Astrocyte (in vitro differentiated cells and primary cell): ENCODE measurements around the gene IL10RB. TPM values are rescaled to one million over a fixed set of nuclear protein-coding genes. Genes with fewer than 3 reads are reported as not detected.

Source experiments
- DNase-seq: peaks from one replicate; pipeline ENCODE4 v3.0.0-alpha.2; 2010; ENCODE audit warnings: low read depth
- FAIRE-seq: peaks from 2 replicates; lab custom pipeline; 2011; peaks lifted over from hg19 to GRCh38; lab: Jason Lieb, UNC
- H2AFZ ChIP-seq: 2 replicates; pipeline ENCODE4 v1.6.0; 2012; ENCODE audit warnings: low read depth, low read length, inconsistent platforms
- H3K27ac ChIP-seq: 2 replicates; pipeline ENCODE4 v1.5.1; 2011; ENCODE audit warnings: low read depth, low read length, inconsistent platforms
- H3K27me3 ChIP-seq: 2 replicates; pipeline ENCODE4 v1.6.0; 2011; ENCODE audit warnings: low read length, inconsistent platforms; ENCODE audit not compliant: insufficient read depth
- H3K36me3 ChIP-seq: 2 replicates; pipeline ENCODE4 v1.5.1; 2011; ENCODE audit warnings: low read length, inconsistent platforms; ENCODE audit not compliant: insufficient read depth
- H3K4me1 ChIP-seq: 2 replicates; pipeline ENCODE4 v1.5.1; 2011; ENCODE audit warnings: low read length, inconsistent platforms; ENCODE audit not compliant: insufficient read depth
- H3K4me2 ChIP-seq: 2 replicates; pipeline ENCODE4 v1.6.0; 2012; ENCODE audit warnings: low read length, inconsistent platforms
- H3K4me3 ChIP-seq: 2 replicates; pipeline ENCODE4 v1.5.1; 2011; ENCODE audit warnings: low read depth, mild to moderate bottlenecking, low read length, inconsistent platforms; ENCODE audit not compliant: insufficient read depth
- H3K79me2 ChIP-seq: 2 replicates; pipeline ENCODE4 v1.6.0; 2012; ENCODE audit warnings: mild to moderate bottlenecking, low read length, inconsistent platforms; ENCODE audit not compliant: insufficient read depth
- H3K9ac ChIP-seq: 2 replicates; pipeline ENCODE4 v1.6.0; 2012; ENCODE audit warnings: mild to moderate bottlenecking, low read length, inconsistent platforms
- H3K9me3 ChIP-seq: 2 replicates; pipeline ENCODE4 v1.5.1; 2012; ENCODE audit warnings: low read depth, mild to moderate bottlenecking, low read length, inconsistent platforms; ENCODE audit not compliant: insufficient read depth
- H4K20me1 ChIP-seq: 2 replicates; pipeline ENCODE4 v1.6.0; 2012; ENCODE audit warnings: low read length, inconsistent platforms; ENCODE audit not compliant: insufficient read depth
- H3K27ac Mint-ChIP-seq: one replicate; pipeline ENCODE4 v1.8.0; 2021; ENCODE audit warnings: mild to moderate bottlenecking, mixed read lengths; ENCODE audit not compliant: unreplicated experiment
- H3K27me3 Mint-ChIP-seq: one replicate; pipeline ENCODE4 v1.8.0; 2021; ENCODE audit warnings: low read depth, mixed read lengths; ENCODE audit not compliant: unreplicated experiment
- H3K36me3 Mint-ChIP-seq: one replicate; pipeline ENCODE4 v1.8.0; 2021; ENCODE audit warnings: low read depth, mixed read lengths; ENCODE audit not compliant: unreplicated experiment
- H3K4me1 Mint-ChIP-seq: one replicate; pipeline ENCODE4 v1.8.0; 2021; ENCODE audit warnings: low read depth, mixed read lengths; ENCODE audit not compliant: unreplicated experiment
- H3K4me3 Mint-ChIP-seq: one replicate; pipeline ENCODE4 v1.8.0; 2021; ENCODE audit warnings: mild to moderate bottlenecking, moderate library complexity, mixed read lengths; ENCODE audit not compliant: unreplicated experiment
- H3K9me3 Mint-ChIP-seq: one replicate; pipeline ENCODE4 v1.8.0; 2021; ENCODE audit warnings: mild to moderate bottlenecking, mixed read lengths; ENCODE audit not compliant: unreplicated experiment
- CTCF ChIP-seq: IDR thresholded peaks from 2 replicates; pipeline ENCODE4 v1.5.1; 2011; ENCODE audit warnings: low read depth, mild to moderate bottlenecking, inconsistent platforms, low read length, moderate library complexity; ENCODE audit not compliant: insufficient read depth
- EZH2 ChIP-seq: IDR thresholded peaks from 2 replicates; pipeline ENCODE4 v1.6.1; 2012; ENCODE audit warnings: mild to moderate bottlenecking, low read length, inconsistent platforms; ENCODE audit not compliant: insufficient read depth
- total RNA-seq: library from RNA; stranded (reverse); gene quantifications from 2 replicates; pipeline ENCODE4 v1.2.1, GENCODE V29; 2021

IL10RB gene
- total RNA-seq, 1 donor from 2014 or later: 14.0 TPM

GRCh38 chr21:33267250-33267649 lies 1.1 kb downstream of the IL10RB start:
- Histone ChIP-seq H2AFZ (peak overlapping the region; percentile 85), H3K9me3 (no peaks in the 10 kb centered on the region), H3K36me3 (peaks cover 10% of the 10 kb centered on the region), H3K27ac (no peak overlapping the region), H3K79me2 (peaks cover 5% of the 10 kb centered on the region), H3K9ac (peak overlapping the region; percentile 87), H4K20me1 (peaks cover 11% of the 10 kb centered on the region), H3K4me3 (peak overlapping the region; percentile 76), H3K27me3 (no peaks in the 10 kb centered on the region), H3K4me2 (peak overlapping the region; percentile 86), H3K4me1 (peaks cover 5% of the 10 kb centered on the region)
- Mint-ChIP-seq H3K4me3 (peak overlapping the region; percentile 96), H3K36me3 (peaks cover 8% of the 10 kb centered on the region), H3K27ac (peak overlapping the region; percentile 69), H3K27me3 (no peaks in the 10 kb centered on the region), H3K9me3 (no peaks in the 10 kb centered on the region), H3K4me1 (peaks cover 12% of the 10 kb centered on the region)
- FAIRE-seq (no peak), DNase-seq (no peak)
- no peak for TF ChIP-seq CTCF

GRCh38 chr21:33268393-33268736 lies 2.2 kb downstream of the IL10RB start:
- DNase-seq (no peak), FAIRE-seq (no peak)
- no peaks in the 10 kb centered on the region for H3K9me3 ChIP-seq
- peak overlapping the region; percentile 72 for H3K4me3 Mint-ChIP-seq
- H3K4me3 ChIP-seq: no peak overlapping the region
- no peak for TF ChIP-seq EZH2
- TF ChIP-seq CTCF: no peak
- H3K36me3 Mint-ChIP-seq: peaks cover 9% of the 10 kb centered on the region
- no peak overlapping the region for H3K27ac ChIP-seq
- H3K4me1 ChIP-seq: peaks cover 10% of the 10 kb centered on the region
- peaks cover 12% of the 10 kb centered on the region for H4K20me1 ChIP-seq
- H3K27ac Mint-ChIP-seq: no peak overlapping the region
- no peak overlapping the region for H3K4me2 ChIP-seq
- H2AFZ ChIP-seq: no peak overlapping the region
- peaks cover 7% of the 10 kb centered on the region for H3K36me3 ChIP-seq
- peaks cover 12% of the 10 kb centered on the region for H3K4me1 Mint-ChIP-seq
- H3K27me3 Mint-ChIP-seq: no peaks in the 10 kb centered on the region
- H3K9me3 Mint-ChIP-seq: no peaks in the 10 kb centered on the region
- no peak overlapping the region for H3K9ac ChIP-seq
- H3K79me2 ChIP-seq: peaks cover 5% of the 10 kb centered on the region
- no peaks in the 10 kb centered on the region for H3K27me3 ChIP-seq

- H3K27me3 Mint-ChIP-seq: no peaks in the 10 kb centered on the region
- TF ChIP-seq EZH2: no peak
- TF ChIP-seq CTCF: no peak
- H3K9ac ChIP-seq: no peak overlapping the region
- no peaks in the 10 kb centered on the region for H3K9me3 ChIP-seq
- H3K79me2 ChIP-seq: peaks cover 5% of the 10 kb centered on the region
- H3K4me1 Mint-ChIP-seq: peaks cover 12% of the 10 kb centered on the region
- peaks cover 11% of the 10 kb centered on the region for H4K20me1 ChIP-seq
- no peak overlapping the region for H3K27ac ChIP-seq
- peaks cover 13% of the 10 kb centered on the region for H3K36me3 Mint-ChIP-seq
- no peak overlapping the region for H3K4me2 ChIP-seq
- DNase-seq (no peak), FAIRE-seq (no peak)
- H3K4me1 ChIP-seq: peaks cover 10% of the 10 kb centered on the region
- H3K9me3 Mint-ChIP-seq: no peaks in the 10 kb centered on the region
- no peak overlapping the region for H3K4me3 ChIP-seq
- peaks cover 4% of the 10 kb centered on the region for H3K36me3 ChIP-seq
- peak overlapping the region; percentile 34 for H3K4me3 Mint-ChIP-seq
- no peak overlapping the region for H2AFZ ChIP-seq
- H3K27ac Mint-ChIP-seq: no peak overlapping the region
- no peaks in the 10 kb centered on the region for H3K27me3 ChIP-seq
These were observed 2.7 kb downstream of the IL10RB start for GRCh38 chr21:33268737-33269441.
